Thymus (tissue), 11 donors: ENCODE data around the gene AGPAT3. TPM values are rescaled to one million over a fixed set of nuclear protein-coding genes. Genes with fewer than 3 reads are reported as not detected.

Experiments
- DNase-seq, 9 donors: peaks; one replicate each; pipeline ENCODE4 v3.0.0-alpha.2; 2013; ENCODE audit warnings: low spot score in 9 of 9, low read depth in 6 of 9, missing footprints in 1 of 9
- H3K27ac ChIP-seq, 2 donors: one replicate each; pipeline ENCODE4 v1.5.1; 2013; ENCODE audit warnings: control low read depth in 1 of 2, low read depth in 1 of 2, low read length in 1 of 2, mild to moderate bottlenecking in 1 of 2, moderate library complexity in 1 of 2
- H3K27me3 ChIP-seq, 2 donors: one replicate each; pipeline ENCODE4 v1.5.1; 2013; ENCODE audit warnings: low read length in 1 of 2; ENCODE audit not compliant: control insufficient read depth in 2 of 2, insufficient read depth in 1 of 2
- H3K36me3 ChIP-seq, 2 donors: one replicate each; pipeline ENCODE4 v1.5.1; 2013; ENCODE audit warnings: low read length in 1 of 2, mild to moderate bottlenecking in 1 of 2, moderate library complexity in 1 of 2; ENCODE audit not compliant: control insufficient read depth in 2 of 2, insufficient read depth in 2 of 2
- H3K4me1 ChIP-seq, 2 donors: one replicate each; pipeline ENCODE4 v1.5.1; 2013; ENCODE audit warnings: low read length in 2 of 2; ENCODE audit not compliant: control insufficient read depth in 2 of 2, insufficient read depth in 2 of 2
- H3K4me3 ChIP-seq, 2 donors: one replicate each; pipeline ENCODE4 v1.5.1; 2013; ENCODE audit warnings: low read length in 2 of 2, control low read depth in 1 of 2, mild to moderate bottlenecking in 1 of 2
- H3K9me3 ChIP-seq, 2 donors: one replicate each; pipeline ENCODE4 v1.5.1; 2013; ENCODE audit warnings: low read length in 1 of 2, mild to moderate bottlenecking in 1 of 2; ENCODE audit not compliant: control insufficient read depth in 2 of 2, insufficient read depth in 1 of 2
- WGBS: extraction: QIAGEN DNeasy Blood & Tissue Kit; methylation state at CpG from one replicate; pipeline ENCODE4 v1.1.7; 2013; 5-methylcytosine and 5-hydroxymethylcytosine counted together
- polyA plus RNA-seq: library from polyadenylated mRNA; stranded (reverse); fragments of 200-250 nt; gene quantifications from one replicate; pipeline ENCODE4 v1.2.3, GENCODE V29; 2013
- total RNA-seq: library from RNA; stranded (reverse); fragments of 120-200 nt; gene quantifications from one replicate; pipeline ENCODE4 v1.2.4, GENCODE V29; 2013
- donor health status: healthy.

Gene AGPAT3
- total and polyA plus RNA-seq, 2 donors: 16.2 to 19.8 TPM

GRCh38 chr21:44006017-44006619 is 141.1 kb downstream of the AGPAT3 start:
- no peak for DNase-seq
- Histone ChIP-seq H3K9me3 (no peaks in the 10 kb centered on the region), H3K4me1 (peaks cover 3% of the 10 kb centered on the region in 2 donors), H3K4me3 (no peak overlapping the region), H3K27ac (no peak overlapping the region), H3K36me3 (no peaks in the 10 kb centered on the region), H3K27me3 (no peaks in the 10 kb centered on the region)
- 96% methylated on average over 9 of the region's 9 CpGs for WGBS

- Histone ChIP-seq H3K27me3 (no peaks in the 10 kb centered on the region), H3K9me3 (no peaks in the 10 kb centered on the region), H3K4me1 (peaks cover 4 to 7% of the 10 kb centered on the region in 2 donors), H3K27ac (no peak overlapping the region), H3K36me3 (no peaks in the 10 kb centered on the region), H3K4me3 (no peak overlapping the region)
- DNase-seq: no peak
- WGBS: 96% methylated on average over 8 of the region's 8 CpGs
Observed at GRCh38 chr21:44006656-44007055, 141.6 kb downstream of the AGPAT3 start.

GRCh38 chr21:44010429-44010828 is 145.4 kb downstream of the AGPAT3 start:
- Histone ChIP-seq H3K9me3 (no peaks in the 10 kb centered on the region), H3K4me1 (peaks cover 8 to 23% of the 10 kb centered on the region in 2 donors), H3K27ac (no peak overlapping the region), H3K36me3 (no peaks in the 10 kb centered on the region), H3K27me3 (no peaks in the 10 kb centered on the region), H3K4me3 (no peak overlapping the region)
- no peak for DNase-seq
- WGBS: 95% methylated on average over 9 of the region's 9 CpGs

GRCh38 chr21:44011123-44011522 is 146.1 kb downstream of the AGPAT3 start:
- DNase-seq: no peak
- H3K4me3 ChIP-seq: peak overlapping the region; percentile 54 to 99
- 93% methylated on average over 9 of the region's 9 CpGs for WGBS
- no peaks in the 10 kb centered on the region for H3K27me3 ChIP-seq
- no peaks in the 10 kb centered on the region for H3K36me3 ChIP-seq
- H3K4me1 ChIP-seq: peaks cover 8 to 24% of the 10 kb centered on the region in 2 donors
- H3K27ac ChIP-seq: no peak overlapping the region
- H3K9me3 ChIP-seq: no peaks in the 10 kb centered on the region

- Histone ChIP-seq H3K4me1 (peaks cover 8 to 24% of the 10 kb centered on the region in 2 donors), H3K27me3 (no peaks in the 10 kb centered on the region), H3K9me3 (no peaks in the 10 kb centered on the region), H3K36me3 (no peaks in the 10 kb centered on the region), H3K4me3 (peak within 1 kb of the TSS; percentile 68 to 99), H3K27ac (peak within 1 kb of the TSS; percentile 88 to 99)
- WGBS: under 1% methylated on average over 107 of the region's 107 CpGs
- DNase-seq: peak in 7 of 9 donors; percentile 62 to 88 (median 66)
Observed at GRCh38 chr21:44011579-44012473, 146.8 kb downstream of the AGPAT3 start, which contains the start of gene TRAPPC10. TSS of gene TRAPPC10 (plus strand) at chr21:44012309. CDS start at chr21:44012494, 185 bp downstream.

GRCh38 chr21:44012474-44013379 is 147.7 kb downstream of the AGPAT3 start:
- H3K4me1 ChIP-seq: peaks cover 8 to 24% of the 10 kb centered on the region in 2 donors
- H3K4me3 ChIP-seq: peak overlapping the region; percentile 68 to 99
- H3K27ac ChIP-seq: peak overlapping the region; percentile 88 to 99
- no peaks in the 10 kb centered on the region for H3K27me3 ChIP-seq
- under 1% methylated on average over 87 of the region's 87 CpGs for WGBS
- DNase-seq: peak in 7 of 9 donors; percentile 63 to 87 (median 76)
- no peaks in the 10 kb centered on the region for H3K9me3 ChIP-seq
- no peaks in the 10 kb centered on the region for H3K36me3 ChIP-seq

- peak in 7 of 9 donors; percentile 47 to 82 (median 57) for DNase-seq
- Histone ChIP-seq H3K9me3 (no peaks in the 10 kb centered on the region), H3K36me3 (no peaks in the 10 kb centered on the region), H3K27me3 (no peaks in the 10 kb centered on the region), H3K4me1 (peaks cover 10 to 25% of the 10 kb centered on the region in 2 donors), H3K4me3 (peak overlapping the region; percentile 68 to 99), H3K27ac (peak overlapping the region; percentile 88 to 99)
- WGBS: 6% methylated on average over 8 of the region's 8 CpGs
Observed at GRCh38 chr21:44013380-44014088, 148.5 kb downstream of the AGPAT3 start.

GRCh38 chr21:44017601-44018000 is 152.6 kb downstream of the AGPAT3 start:
- Histone ChIP-seq H3K4me3 (no peak overlapping the region), H3K27ac (no peak overlapping the region), H3K36me3 (no peaks in the 10 kb centered on the region), H3K4me1 (peaks cover 14 to 32% of the 10 kb centered on the region in 2 donors), H3K27me3 (no peaks in the 10 kb centered on the region), H3K9me3 (no peaks in the 10 kb centered on the region)
- 96% methylated on average over 9 of the region's 9 CpGs for WGBS
- DNase-seq: no peak
